Ishikawa (cell line): Measurements from ENCODE around the gene FN3K.

Source experiments
- CREB1 ChIP-seq: IDR thresholded peaks from 2 replicates; pipeline ENCODE4 v1.6.1; 2012; ENCODE audit warnings: low read depth
- EP300 ChIP-seq: IDR thresholded peaks from 2 replicates; pipeline ENCODE4 v1.6.1; 2012; ENCODE audit warnings: borderline replicate concordance
- FOXM1 ChIP-seq: IDR thresholded peaks from 2 replicates; pipeline ENCODE4 v1.6.1; 2012; ENCODE audit warnings: low read depth, borderline replicate concordance
- NFIC ChIP-seq: IDR thresholded peaks from 2 replicates; pipeline ENCODE4 v1.6.1; 2012
- TAF1 ChIP-seq: IDR thresholded peaks from 2 replicates; pipeline ENCODE4 v1.6.1; 2012; ENCODE audit warnings: low read depth, mild to moderate bottlenecking
- TEAD4 ChIP-seq: IDR thresholded peaks from 2 replicates; pipeline ENCODE4 v1.6.1; 2012
- ZBTB7A ChIP-seq: IDR thresholded peaks from 2 replicates; pipeline ENCODE4 v1.6.1; 2012; ENCODE audit warnings: low read depth
- TF ChIP-seq, protein P1 (sequence below): IDR thresholded peaks from 2 replicates; pipeline ENCODE4 v1.6.1; 2012; ENCODE audit warnings: low read depth, mild to moderate bottlenecking
- TF ChIP-seq, protein P2 (sequence below): IDR thresholded peaks from 2 replicates; pipeline ENCODE4 v1.6.1; 2012

DNA sequence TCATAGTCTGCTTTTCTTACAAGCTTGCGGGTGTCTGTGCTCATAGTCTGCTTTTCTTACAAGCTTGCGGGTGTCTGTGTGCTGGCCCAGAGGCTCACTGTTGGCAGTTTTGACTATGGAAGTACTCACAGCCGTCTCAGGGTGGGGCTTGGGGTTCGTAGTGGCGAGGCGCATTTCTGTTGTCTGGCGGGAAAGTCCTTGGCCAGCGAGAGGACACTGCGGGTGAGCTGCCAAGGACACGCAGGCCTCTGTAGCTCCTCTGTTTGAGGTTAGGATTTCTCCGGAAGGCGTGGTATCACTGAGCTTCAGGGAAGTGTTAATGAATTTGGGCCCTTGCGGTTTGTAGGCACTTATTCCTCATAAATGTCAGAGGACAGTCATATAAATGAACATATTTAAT, 30.0 kb downstream of the FN3K start:
- TF ChIP-seq TAF1, result no peak
- TF ChIP-seq, protein P1, sequence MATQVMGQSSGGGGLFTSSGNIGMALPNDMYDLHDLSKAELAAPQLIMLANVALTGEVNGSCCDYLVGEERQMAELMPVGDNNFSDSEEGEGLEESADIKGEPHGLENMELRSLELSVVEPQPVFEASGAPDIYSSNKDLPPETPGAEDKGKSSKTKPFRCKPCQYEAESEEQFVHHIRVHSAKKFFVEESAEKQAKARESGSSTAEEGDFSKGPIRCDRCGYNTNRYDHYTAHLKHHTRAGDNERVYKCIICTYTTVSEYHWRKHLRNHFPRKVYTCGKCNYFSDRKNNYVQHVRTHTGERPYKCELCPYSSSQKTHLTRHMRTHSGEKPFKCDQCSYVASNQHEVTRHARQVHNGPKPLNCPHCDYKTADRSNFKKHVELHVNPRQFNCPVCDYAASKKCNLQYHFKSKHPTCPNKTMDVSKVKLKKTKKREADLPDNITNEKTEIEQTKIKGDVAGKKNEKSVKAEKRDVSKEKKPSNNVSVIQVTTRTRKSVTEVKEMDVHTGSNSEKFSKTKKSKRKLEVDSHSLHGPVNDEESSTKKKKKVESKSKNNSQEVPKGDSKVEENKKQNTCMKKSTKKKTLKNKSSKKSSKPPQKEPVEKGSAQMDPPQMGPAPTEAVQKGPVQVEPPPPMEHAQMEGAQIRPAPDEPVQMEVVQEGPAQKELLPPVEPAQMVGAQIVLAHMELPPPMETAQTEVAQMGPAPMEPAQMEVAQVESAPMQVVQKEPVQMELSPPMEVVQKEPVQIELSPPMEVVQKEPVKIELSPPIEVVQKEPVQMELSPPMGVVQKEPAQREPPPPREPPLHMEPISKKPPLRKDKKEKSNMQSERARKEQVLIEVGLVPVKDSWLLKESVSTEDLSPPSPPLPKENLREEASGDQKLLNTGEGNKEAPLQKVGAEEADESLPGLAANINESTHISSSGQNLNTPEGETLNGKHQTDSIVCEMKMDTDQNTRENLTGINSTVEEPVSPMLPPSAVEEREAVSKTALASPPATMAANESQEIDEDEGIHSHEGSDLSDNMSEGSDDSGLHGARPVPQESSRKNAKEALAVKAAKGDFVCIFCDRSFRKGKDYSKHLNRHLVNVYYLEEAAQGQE, result no peak
- TF ChIP-seq TEAD4, result no peak
- no peak for TF ChIP-seq FOXM1
- no peak for TF ChIP-seq EP300
- TF ChIP-seq ZBTB7A, result no peak
- TF ChIP-seq, protein P2, sequence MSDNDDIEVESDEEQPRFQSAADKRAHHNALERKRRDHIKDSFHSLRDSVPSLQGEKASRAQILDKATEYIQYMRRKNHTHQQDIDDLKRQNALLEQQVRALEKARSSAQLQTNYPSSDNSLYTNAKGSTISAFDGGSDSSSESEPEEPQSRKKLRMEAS, result no peak
- TF ChIP-seq CREB1, result no peak
- TF ChIP-seq NFIC, result no peak
